Measurements from ENCODE around the gene PTPN1.
"Not testable (repeated sequence)": the region's sequence is repeated elsewhere in the genome, so short reads cannot be mapped to it uniquely, and the experiment has no call there.

Gene PTPN1

DNA sequence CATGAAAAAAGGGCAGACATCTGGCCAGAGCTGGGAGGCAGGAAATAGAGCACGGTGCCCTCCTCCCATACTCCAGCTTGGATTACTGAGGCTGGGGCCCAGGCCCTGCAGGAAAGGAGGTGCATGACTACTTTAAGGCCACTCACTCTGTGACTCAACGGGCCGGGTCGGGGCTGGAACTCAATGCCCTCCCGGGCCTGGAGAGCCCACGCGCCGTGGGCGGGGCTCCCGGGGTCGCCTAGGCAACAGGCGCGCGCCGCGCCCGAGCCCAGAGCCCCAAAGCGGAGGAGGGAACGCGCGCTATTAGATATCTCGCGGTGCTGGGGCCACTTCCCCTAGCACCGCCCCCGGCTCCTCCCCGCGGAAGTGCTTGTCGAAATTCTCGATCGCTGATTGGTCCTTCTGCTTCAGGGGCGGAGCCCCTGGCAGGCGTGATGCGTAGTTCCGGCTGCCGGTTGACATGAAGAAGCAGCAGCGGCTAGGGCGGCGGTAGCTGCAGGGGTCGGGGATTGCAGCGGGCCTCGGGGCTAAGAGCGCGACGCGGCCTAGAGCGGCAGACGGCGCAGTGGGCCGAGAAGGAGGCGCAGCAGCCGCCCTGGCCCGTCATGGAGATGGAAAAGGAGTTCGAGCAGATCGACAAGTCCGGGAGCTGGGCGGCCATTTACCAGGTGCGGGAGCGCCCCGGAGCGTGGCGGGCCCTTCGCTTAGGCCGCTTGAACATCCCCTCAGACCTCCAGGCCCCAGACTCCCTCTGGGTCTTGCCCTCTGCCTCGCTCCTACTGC is at the start of gene PTPN1:
PTPN1 (plus strand) TSS at position 461 of the 783 bp plus-strand sequence; CDS start at position 606, 145 bp downstream.
- peak; percentile 95 to 98 (median 97) for DNase-seq (ENCODE audit: low read depth in 3 of 3)

DNA sequence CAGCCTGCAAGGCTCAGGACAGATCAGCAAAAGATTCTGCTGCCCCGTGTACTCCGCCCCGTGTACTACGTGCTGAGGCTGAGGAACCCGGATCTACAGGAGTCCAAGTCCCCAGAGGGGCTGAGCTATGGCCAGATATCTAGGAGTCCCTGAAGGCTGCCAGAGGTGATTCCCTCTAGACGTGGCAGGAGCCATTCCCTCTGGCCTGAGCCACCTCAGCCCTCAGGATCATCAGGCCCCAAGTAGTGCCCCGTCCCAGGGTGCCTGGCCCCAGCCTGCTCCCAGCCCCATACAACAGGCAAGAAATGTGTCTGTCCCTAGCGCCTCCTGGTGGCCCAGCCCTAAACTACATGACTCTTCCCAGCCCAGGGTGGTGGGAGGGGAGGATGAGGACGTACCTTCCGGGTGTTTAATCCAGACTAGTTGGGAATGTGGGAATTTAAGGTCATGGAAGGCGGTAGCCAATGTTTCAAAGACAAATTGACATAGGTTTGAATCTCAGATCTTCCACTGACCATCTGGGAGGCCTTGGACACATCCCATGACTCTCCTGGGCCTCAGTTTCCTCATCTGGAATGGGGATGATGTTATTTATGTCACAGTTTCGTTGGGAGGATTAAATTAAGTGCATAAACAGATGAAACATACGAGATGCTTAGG is 49.4 kb upstream of the PTPN1 start:
- DNase-seq (ENCODE audit: low read depth in 3 of 3), result peak; percentile 66 to 70 (median 68)

DNA sequence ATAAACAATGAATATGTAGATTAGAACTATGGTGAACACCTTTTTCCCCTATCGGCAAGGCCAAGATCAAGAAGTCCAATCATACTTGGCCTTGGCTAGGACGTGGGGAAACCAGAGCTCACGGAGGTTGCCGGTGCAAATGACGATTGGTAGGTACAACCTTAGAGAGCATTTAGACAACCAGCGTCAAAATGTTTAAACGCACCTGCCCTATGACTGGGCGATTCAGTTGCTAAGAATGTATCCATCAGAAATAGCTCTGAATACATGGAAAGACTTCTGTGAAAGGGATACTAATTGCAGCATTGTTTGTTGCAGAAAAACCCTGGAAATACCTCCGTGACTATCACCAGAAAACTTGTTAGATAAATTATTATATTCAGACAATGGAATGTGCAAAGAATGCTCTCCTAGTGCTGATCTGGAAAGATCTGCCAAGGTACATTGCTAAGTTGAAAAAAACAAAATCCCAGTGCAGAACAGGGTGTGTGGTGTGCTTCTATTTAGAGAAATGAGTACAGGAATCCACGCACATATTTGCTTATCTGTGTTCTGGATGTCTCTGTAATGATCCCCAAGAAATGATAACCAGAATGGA is 48.0 kb upstream of the PTPN1 start:
- DNase-seq (ENCODE audit: low read depth in 3 of 3), result no peak

DNA sequence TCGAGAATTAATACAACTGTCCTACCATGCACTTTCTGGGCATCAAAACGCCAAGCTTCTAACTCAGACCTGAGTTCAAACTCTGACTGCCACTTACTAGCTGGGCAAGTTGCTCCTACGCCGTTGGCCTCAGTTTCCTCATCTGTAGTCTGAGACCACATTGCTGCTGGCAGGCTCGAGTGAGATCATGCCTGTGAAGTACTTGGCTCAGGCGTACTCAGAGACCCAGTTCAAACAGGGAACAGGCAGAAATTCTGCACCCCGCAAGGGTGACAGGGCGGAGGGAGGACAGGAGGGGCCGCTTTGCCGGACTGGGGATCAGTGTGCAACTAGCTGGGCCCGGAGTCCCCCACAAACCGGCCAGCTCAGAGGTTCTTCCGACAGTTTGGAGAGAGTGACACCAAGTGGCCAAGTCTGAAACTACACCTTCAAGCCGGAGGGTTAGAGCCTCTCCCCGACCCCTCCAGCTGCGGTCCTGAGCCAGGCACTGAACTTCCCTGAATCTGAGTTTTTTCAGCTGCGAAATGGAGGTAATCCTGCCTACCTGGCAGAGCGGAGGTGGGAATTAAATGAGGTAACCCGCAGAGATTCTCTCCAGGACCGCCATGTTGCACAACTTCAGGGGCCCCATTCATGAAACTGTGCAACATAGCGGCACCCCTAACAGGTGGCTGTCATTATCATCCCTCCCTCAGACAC is 46.0 kb upstream of the PTPN1 start:
- peak; percentile 29 to 36 (median 35) for DNase-seq (ENCODE audit: low read depth in 3 of 3)

DNA sequence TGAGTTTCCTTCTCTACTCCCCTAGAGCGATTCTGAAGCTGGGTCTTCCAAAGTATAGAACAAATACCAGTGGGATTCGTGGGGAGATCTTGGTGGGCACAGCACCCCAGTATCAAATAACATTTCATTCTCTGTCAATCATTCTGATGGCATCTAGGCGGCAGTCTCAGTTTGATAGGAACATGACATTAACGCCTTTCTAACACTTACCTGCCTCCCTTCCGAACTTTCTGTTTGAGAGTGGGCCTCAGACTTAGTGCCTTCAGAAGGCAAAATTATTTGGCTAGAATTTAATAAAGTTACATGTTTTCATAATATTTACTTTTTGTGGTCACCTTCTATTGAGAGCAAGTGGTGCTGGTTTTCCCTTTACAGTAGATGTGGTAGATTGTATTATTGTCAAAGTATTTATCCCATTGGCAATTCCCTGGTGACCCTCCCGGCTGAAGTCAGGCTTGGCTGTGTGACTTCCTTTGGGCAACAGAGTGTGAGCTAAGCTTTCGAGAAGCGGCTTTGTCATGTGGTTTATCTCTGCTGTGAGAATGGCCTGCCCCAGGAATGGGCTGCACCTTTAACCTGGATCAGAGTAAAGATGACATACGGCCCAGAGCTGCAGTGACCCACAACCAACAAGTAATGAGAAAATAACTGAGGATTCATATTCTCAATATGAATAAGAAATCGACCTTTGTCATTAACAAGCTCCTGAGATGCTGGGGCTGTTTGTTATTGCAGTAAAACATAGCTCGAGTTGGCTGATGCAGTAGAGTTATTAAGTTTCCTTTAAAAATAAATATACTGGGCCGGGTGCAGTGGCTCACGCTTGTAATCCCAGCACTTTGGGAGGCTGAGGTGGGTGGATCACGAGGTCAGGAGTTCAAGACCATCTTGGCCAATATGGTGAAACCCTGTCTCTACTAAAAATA is 45.2 kb upstream of the PTPN1 start:
- no peak for DNase-seq (ENCODE audit: low read depth in 3 of 3)

DNA sequence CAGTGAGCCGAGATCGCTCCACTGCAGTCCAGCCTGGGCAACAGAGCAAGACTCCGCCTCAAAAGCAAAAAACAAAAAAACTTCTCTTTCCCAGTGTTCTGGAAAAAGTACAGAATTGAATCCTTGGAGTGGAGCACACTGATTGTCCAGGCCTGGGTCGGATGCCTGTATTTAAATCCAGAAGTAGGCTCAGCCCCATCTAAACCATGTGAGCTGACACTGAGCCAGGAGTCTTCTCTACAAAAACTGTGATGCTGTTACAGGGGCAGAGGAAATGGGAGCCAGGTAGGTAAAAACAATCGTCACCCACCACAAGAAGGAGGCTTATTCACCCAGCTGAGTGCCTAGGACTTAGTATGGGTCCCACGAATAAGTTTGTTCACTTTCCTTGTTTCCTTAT is 43.0 kb upstream of the PTPN1 start:
- DNase-seq (ENCODE audit: low read depth in 3 of 3), result no peak

DNA sequence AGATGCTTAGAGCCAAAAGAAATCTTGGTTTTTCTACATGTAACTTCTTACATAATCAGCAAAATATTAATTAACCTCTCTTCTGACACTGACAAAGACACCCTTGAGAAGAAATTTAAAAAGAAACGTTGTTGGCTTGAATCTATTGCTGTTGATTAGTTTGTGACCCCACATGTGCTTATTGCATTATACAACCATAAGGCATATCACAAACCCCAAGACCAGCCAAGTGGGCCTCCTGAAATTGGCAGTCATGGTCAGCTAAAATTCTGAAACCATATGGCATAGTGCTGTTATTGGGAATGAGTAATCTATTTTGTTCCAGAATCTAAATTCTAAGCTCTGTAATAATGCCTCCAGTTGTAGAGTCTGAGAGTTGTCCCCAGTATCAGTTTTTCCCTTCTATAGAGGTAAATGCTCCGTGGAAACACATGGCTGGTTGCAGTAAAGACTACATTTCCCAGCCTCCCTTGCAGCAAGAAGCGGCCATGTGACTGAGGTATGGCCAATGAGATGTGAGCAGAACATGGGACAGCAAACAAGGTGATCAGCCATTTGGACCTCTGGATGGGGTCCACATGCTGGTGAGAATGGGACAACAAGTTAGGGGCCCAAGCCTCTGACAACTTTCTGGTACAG is 42.3 kb upstream of the PTPN1 start:
- DNase-seq (ENCODE audit: low read depth in 3 of 3), result no peak

DNA sequence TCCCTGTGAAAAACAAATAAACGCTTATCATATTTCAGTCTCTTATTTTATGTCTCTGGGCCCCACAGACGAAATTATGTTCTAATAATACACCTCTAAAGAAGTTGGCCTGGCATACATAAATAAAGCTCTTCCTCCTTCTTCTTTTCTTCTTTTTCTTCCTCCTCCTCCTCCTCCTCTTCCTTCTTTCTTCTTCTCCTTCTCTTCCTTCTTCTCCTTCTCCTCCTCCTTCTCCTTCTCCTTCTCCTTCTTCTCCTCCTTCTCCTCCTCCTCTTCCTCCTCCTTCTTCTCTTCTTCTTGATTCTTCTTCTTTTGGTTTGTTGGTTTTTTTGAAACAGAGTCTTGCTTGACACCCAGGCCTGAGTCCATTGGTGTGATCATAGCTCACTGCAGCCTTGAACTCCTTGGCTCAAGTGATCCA is 41.8 kb upstream of the PTPN1 start:
- no peak for DNase-seq (ENCODE audit: low read depth in 3 of 3)

DNA sequence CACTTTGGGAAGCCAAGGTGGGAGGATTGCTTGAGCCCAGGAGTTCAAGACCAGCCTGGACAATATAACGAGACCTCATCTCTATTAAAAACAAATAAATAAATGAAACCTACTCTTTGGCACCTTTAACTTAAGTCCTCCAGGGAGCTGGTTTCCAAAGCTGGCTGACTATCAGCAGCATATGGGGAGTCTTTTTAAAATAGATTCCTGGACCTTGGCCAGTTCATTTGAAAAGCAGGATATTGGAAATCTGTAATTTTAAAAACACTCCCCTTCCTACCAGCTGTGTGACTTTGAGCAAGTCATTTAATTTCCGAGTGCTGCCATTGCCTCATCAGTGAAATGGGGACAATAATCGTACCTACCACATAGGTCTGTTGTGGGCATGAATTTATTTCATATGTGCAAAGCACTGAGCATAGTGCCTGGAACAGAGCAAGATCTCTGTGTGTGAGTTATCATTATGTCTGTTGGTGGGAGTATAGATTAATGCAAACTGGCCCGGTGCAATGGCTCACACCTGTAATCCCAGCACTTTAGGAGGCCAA is 40.9 kb upstream of the PTPN1 start:
- no peak for DNase-seq (ENCODE audit: low read depth in 3 of 3)

DNA sequence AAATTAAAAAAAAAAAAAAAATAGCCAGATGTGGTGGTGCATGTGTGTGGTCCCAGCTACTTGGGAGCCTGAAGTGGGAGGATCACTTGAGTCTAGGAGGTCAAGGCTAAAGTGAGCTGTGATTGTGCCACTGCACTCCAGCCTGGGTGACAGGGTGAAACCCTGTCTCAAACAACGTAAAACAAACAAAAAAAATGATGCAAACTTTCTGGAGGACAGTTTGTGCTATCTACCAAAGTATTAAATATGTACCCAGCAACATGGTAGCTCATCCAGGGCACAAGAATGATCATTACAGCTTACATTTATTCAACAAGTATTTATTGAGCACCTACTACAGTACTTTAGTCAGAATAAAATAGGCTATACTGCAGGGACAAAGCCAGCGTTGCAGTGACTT is 40.4 kb upstream of the PTPN1 start:
- no peak for DNase-seq (ENCODE audit: low read depth in 3 of 3)

DNA sequence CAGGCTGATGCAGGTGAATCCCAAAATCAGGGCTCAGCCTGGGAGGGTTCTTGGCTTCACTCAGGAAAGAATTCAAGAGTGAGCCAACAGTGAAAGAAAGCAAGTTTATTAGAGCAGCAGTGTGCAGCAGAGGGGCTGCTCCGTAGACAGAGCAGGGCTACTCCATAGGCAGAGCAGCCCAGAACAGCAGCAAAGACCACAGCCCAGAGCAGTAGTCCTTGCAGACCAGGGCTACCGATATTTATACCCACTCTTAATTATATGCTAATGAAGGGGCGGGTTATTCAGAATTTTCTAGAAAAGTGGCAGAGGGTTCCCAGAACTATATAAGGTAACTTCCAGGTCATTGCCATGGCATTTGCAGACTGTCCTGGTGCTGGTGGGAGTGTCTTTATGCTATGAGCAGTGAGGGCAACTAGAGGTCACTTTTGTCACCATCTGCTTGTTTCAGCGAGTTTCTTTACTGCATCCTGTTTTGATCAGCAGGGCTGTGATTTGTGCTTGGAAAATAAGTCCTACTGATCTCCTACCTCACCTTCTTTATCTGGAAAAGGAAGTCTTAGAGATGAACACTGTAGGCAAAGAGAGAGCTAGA is 39.8 kb upstream of the PTPN1 start:
- no peak for DNase-seq (ENCODE audit: low read depth in 3 of 3)

DNA sequence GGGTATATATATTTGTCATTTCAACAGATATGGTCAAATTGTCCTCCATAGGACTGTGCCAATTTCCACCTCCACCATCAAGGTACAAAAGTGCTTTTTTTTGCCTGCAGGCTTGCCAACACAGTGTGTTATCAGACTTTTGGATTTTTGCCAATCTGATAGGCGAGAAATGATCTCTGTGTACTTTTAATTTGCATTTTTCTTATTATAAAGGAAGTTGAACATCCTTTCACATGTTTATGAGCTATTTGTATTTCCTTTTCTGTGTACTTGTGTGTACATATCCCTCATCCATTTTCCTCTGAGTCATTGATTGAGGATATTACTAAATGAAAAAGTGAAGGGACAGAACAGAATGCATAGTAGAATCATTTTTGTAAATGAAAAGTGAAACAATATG is 39.0 kb upstream of the PTPN1 start:
- no peak for DNase-seq (ENCODE audit: low read depth in 3 of 3)

DNA sequence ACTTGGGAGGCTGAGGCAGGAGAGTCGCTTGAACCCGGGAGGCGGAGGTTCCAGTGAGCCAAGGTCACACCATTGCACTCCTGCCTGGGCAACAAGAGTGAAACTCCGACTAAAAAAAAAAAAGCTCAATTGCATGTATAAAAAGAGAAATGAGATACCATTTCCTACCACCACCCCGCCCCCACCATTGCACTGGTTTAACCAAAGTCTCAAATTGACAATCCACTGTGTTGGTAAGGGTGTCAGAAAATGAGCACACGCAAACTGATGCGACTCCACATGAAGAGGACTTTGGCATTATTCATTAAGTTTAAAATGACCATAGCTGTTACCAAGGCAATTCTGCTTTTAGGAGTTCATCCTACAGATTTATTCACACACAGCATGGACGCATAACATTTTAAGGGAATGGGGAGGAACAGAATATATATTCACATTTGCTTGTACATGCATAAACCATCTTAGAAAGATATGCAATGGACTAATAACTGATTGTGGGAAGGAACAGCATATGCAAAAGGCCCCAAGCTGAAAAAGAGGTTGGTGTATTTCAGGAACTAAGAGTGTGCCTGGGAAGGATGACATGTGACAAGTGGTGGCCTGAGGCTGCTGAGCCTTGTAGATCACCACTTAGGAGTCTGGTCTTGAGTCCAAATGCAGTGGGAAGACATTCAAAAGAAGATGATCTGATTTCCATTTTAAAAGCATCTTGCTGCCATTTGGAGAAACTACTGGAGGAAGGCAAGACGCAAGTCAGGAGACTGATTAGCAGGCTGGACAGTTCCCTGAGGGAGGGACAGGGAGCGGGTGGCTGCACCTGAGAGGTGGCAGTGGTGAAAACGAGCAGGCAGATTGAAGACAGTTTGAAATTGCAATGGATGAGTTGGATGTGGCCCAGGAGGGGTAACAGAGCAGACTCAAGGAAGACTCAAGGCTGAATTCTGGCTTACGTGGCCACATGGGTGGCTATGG is 37.2 kb upstream of the PTPN1 start:
- DNase-seq (ENCODE audit: low read depth in 3 of 3), result no peak

DNA sequence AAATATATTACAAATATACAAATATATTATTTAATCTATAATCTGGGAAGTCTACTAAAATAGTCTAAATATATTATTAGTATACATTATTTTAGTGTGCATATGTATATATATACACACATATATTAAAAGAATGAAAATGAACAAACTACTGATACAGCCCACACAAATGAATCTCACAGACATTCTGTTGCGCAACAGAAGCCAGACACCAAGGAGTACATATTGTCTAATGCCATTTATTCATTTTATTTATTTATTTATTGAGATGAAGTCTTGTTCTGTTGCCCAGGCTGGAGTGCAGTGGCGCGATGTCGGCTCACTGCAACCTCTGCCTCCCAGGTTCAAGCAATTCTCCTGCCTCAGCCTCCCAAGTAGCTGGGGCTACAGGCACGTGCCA is 35.8 kb upstream of the PTPN1 start:
- DNase-seq (ENCODE audit: low read depth in 3 of 3), result not testable (repeated sequence)

DNA sequence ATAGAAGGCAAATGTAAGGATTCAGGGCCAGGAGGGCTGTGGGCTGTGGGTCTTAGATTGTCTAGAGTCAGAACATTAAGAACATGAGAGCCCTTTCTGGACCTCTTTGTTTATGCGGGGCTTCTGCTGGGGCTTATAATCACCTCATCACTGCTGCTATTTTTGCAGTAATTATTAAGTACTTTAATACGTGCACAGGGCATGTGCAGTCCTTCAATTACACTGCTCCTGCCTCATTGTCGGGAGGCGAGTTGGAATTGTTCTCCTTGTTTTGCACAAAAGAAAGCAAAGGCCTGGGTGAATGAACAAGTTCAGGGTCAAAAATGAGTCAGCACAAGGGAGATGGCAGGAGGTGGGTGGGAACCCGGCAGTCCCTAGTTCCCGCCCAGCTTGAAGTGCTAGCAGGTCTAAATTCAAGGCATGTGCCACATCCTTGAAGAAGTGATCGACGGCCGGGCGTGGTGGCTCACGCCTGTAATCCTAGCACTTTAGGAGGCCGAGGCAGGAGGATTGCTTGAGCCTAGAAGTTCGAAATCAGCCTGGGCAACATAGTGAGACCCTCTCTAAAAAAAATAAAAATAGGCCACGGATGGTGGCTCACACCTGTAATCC is 34.4 kb upstream of the PTPN1 start:
- no peak for DNase-seq (ENCODE audit: low read depth in 3 of 3)

DNA sequence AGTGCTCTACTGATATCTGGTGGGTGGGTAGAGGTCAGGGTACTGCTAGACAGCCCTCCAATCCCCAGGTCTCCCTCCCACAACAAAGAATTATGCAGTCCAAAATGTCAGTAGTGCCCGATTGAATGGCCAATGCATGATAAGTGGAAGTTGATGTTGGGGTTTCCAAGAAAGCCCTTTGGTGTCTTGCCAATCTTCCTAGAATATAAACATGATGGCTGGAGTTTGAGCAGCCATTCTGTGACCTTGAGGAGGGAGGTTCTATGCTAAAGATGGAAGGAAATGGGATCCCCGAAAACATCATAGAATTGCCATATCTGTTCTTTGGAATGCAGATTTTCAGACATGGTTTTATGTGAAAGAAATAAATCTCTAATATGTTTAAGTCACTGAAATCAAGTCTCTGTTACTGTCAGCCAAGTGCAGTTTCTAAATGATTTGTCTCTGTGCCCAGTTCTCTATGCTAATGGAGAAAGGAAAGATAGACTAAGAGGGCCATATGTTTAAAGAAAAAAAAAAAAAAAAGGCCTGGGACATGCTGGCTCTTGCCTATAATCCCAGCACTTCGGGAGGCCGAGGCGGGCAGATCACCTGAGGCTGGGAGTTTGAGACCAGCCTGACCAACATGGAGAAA is 32.8 kb upstream of the PTPN1 start:
- DNase-seq (ENCODE audit: low read depth in 3 of 3), result no peak

DNA sequence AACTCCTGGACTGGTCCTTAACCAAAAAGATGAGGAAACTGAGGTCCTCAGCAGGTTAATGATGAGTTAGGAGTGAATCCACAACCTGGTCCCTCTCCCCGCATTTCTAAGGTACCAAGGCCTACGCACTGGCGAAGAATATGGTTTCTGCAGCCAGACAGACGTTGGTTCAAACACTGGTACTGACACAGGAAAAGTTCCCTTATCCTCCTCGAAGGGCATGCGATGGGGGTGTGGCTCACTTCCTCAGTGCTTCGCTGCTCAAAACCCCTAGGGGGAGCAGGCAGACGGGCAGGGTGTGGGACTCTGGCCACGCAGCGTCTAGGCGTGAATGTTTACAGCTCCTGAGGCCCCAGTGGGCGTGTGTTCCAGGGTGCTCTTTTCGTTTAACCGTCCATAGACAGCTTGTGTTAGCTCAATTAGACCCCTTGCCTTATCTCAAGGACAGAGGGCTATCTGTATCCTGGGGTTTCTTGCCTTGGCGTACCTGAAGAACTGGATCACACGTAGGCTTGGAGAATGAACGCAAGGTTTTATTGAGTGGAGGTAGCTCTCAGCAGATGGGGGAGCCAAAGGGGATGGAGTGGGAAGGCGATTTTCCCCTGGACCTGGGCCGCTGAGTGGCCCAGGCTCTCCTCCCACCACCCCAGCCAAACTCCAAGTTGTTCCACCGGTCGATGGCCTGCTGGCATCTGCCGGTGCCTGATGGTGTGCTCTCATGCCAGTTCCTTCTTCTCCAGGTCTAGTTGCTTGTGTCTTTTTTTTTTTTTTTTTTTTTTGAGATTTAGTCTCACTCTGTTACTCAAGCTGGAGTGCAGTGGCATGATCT is 31.8 kb upstream of the PTPN1 start:
- DNase-seq (ENCODE audit: low read depth in 3 of 3), result peak; percentile 41 to 62 (median 61)

Data from stimulated activated CD4-positive, alpha-beta T cell treated with anti-CD3 and anti-CD28 coated beads, TNF-alpha, amount 100 ng/mL, for 4 hours (primary cell).